IgD-negative memory B cell (primary cell): ENCODE results near the gene CHERP. TPM values are rescaled to one million over a fixed set of nuclear protein-coding genes. Genes with fewer than 3 reads are reported as not detected.

Experiments
- H3K27ac Mint-ChIP-seq, 3 donors: one replicate each; pipeline ENCODE4 v1.8.0; 2020 to 2022; ENCODE audit warnings: mild to moderate bottlenecking in 3 of 3, mixed read lengths in 3 of 3, moderate library complexity in 1 of 3
- H3K27me3 Mint-ChIP-seq: one replicate; pipeline ENCODE4 v1.8.0; 2021; ENCODE audit warnings: mixed read lengths
- H3K36me3 Mint-ChIP-seq: one replicate; pipeline ENCODE4 v1.8.0; 2020; ENCODE audit warnings: mild to moderate bottlenecking, mixed read lengths
- H3K4me1 Mint-ChIP-seq, 3 donors: one replicate each; pipeline ENCODE4 v1.8.0; 2020 to 2022; ENCODE audit warnings: mixed read lengths in 3 of 3, mild to moderate bottlenecking in 1 of 3
- H3K4me3 Mint-ChIP-seq, 4 donors: one replicate each; pipeline ENCODE4 v1.8.0; 2020 to 2022; ENCODE audit warnings: mild to moderate bottlenecking in 4 of 4, mixed read lengths in 4 of 4, moderate library complexity in 3 of 4
- H3K9me3 Mint-ChIP-seq, 3 donors: one replicate each; pipeline ENCODE4 v1.8.0; 2020 to 2021; ENCODE audit warnings: mixed read lengths in 3 of 3, mild to moderate bottlenecking in 1 of 3
- polyA plus RNA-seq: library from polyadenylated mRNA; unstranded; fragments of 300-500 nt; fragmentation: Illumina TruSeq; gene quantifications from one replicate; pipeline ENCODE4 v1.2.3, GENCODE V29; 2021

Gene CHERP
- polyA plus RNA-seq, 1 donor from 2014 or later = 25.8 TPM

GRCh38 chr19:16470541-16470910, 71.7 kb downstream of the CHERP start:
- Mint-ChIP-seq H3K27me3 (no peaks in the 10 kb centered on the region), H3K4me1 (peaks cover 32 to 39% (median 35%) of the 10 kb centered on the region in 3 donors), H3K9me3 (no peaks in the 10 kb centered on the region), H3K4me3 (peak overlapping the region; percentile 87 to 95 (median 90)), H3K27ac (peak overlapping the region; percentile 30 to 83 (median 72)), H3K36me3 (peaks cover 7% of the 10 kb centered on the region)

Other genes with a start within 250 kb of the CHERP start
- 199 TPM for gene KLF2, start 217.6 kb downstream of the CHERP start, polyA plus RNA-seq
- gene EPS15L1, start 70.5 kb downstream of the CHERP start, polyA plus RNA-seq = 28.5 TPM
- not detected for gene CALR3, start 46.3 kb downstream of the CHERP start, polyA plus RNA-seq
- 3.6 TPM for gene C19orf44, start 46.0 kb downstream of the CHERP start, polyA plus RNA-seq
- gene SLC35E1, start 30.0 kb upstream of the CHERP start, polyA plus RNA-seq = 18.9 TPM
- gene MED26, start 85.8 kb upstream of the CHERP start, polyA plus RNA-seq = 5.3 TPM
- gene SMIM7, start 117.7 kb upstream of the CHERP start, polyA plus RNA-seq = 87.3 TPM
- 11.0 TPM for gene TMEM38A, start 118.7 kb upstream of the CHERP start, polyA plus RNA-seq
- gene NWD1, start 177.4 kb upstream of the CHERP start, polyA plus RNA-seq = not detected